Nephron progenitor cell (in vitro differentiated cells): ENCODE measurements around the gene SFXN5.

ENCODE experiments used
- DNase-seq: peaks from one replicate; pipeline ENCODE4 v3.0.0; 2021
- H3K27ac Mint-ChIP-seq: 2 replicates; pipeline ENCODE4 v1.8.0; 2021; ENCODE audit warnings: mild to moderate bottlenecking, moderate library complexity, mixed read lengths
- H3K27me3 Mint-ChIP-seq: 2 replicates; pipeline ENCODE4 v1.8.0; 2021; ENCODE audit warnings: mild to moderate bottlenecking, low read depth, mixed read lengths; ENCODE audit not compliant: poor library complexity
- H3K36me3 Mint-ChIP-seq: 2 replicates; pipeline ENCODE4 v1.8.0; 2021; ENCODE audit warnings: low read depth, mixed read lengths
- H3K4me1 Mint-ChIP-seq: 2 replicates; pipeline ENCODE4 v1.8.0; 2021; ENCODE audit warnings: mixed read lengths
- H3K4me3 Mint-ChIP-seq: 2 replicates; pipeline ENCODE4 v1.8.0; 2021; ENCODE audit warnings: mild to moderate bottlenecking, moderate library complexity, mixed read lengths
- H3K9me3 Mint-ChIP-seq: 2 replicates; pipeline ENCODE4 v1.8.0; 2021; ENCODE audit warnings: mild to moderate bottlenecking, moderate library complexity, mixed read lengths
- TF ChIP-seq, protein P1 (sequence below): fragments of 200-600 bp; sonication (generic); IDR thresholded peaks from 2 replicates; pipeline ENCODE4 v1.5.0; 2021; ENCODE audit warnings: antibody characterized with exemption

Gene SFXN5

DNA sequence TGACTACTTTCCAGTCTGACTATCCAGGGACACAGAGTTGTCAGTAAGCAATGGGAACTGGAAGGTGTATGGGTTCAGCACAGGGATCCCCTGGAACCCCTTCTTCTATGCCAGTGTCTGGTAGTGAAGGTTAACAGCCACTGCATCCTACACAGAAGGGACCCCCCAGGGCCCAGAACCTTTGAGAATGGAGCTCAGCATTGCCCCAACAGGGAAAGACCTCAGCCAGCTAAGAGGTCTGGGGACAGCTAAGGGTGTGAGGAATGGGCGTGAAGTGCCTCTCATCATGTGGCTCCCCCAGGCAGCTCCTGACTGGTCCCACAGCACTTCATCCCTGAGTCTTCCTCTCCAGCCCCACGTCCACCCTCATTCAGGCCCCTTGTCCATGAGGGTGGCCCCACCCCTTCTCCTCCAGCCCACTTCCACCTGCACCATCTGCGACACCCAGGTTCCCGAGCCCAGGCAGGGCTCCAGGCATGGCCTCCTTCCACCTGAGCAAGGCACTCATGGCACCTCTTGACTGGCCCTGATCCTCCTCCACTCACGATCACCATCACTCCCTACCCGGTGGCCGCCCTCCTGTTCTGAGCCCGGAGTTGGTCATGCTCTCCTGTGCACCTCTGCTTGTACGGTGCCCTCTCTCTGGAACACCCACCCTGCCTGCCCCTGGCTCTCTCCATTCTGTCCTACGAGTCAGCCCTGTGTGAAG lies 77.1 kb downstream of the SFXN5 start:
- Mint-ChIP-seq H3K4me3 (no peak overlapping the region), H3K36me3 (no peaks in the 10 kb centered on the region), H3K27me3 (peaks cover 2% of the 10 kb centered on the region), H3K4me1 (peaks cover 17% of the 10 kb centered on the region), H3K9me3 (no peaks in the 10 kb centered on the region), H3K27ac (no peak overlapping the region)
- no peak for DNase-seq
- TF ChIP-seq, protein P1, sequence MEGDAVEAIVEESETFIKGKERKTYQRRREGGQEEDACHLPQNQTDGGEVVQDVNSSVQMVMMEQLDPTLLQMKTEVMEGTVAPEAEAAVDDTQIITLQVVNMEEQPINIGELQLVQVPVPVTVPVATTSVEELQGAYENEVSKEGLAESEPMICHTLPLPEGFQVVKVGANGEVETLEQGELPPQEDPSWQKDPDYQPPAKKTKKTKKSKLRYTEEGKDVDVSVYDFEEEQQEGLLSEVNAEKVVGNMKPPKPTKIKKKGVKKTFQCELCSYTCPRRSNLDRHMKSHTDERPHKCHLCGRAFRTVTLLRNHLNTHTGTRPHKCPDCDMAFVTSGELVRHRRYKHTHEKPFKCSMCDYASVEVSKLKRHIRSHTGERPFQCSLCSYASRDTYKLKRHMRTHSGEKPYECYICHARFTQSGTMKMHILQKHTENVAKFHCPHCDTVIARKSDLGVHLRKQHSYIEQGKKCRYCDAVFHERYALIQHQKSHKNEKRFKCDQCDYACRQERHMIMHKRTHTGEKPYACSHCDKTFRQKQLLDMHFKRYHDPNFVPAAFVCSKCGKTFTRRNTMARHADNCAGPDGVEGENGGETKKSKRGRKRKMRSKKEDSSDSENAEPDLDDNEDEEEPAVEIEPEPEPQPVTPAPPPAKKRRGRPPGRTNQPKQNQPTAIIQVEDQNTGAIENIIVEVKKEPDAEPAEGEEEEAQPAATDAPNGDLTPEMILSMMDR = no peak

DNA sequence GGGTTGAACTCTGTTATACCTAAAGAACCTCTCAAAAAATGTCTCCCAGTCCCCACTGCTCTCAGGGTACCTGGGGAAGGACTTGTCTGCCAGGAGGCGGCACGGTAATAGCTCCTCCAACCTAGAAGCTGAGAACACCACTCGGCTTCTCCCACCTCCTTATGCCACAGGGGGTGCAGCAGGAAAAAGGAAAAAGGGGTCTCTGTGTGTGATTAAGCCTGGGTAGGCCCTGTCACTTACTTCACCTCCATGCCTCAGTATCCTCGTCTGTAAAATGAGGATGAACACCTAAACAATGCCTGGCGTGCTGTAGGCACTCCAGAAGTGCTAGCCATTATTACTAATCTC lies 77.6 kb downstream of the SFXN5 start:
- TF ChIP-seq, protein P1 = no peak
- H3K36me3 Mint-ChIP-seq = no peaks in the 10 kb centered on the region
- H3K27ac Mint-ChIP-seq = no peak overlapping the region
- H3K4me3 Mint-ChIP-seq = no peak overlapping the region
- no peaks in the 10 kb centered on the region for H3K9me3 Mint-ChIP-seq
- no peak for DNase-seq
- H3K4me1 Mint-ChIP-seq = peaks cover 16% of the 10 kb centered on the region
- peaks cover 4% of the 10 kb centered on the region for H3K27me3 Mint-ChIP-seq

DNA sequence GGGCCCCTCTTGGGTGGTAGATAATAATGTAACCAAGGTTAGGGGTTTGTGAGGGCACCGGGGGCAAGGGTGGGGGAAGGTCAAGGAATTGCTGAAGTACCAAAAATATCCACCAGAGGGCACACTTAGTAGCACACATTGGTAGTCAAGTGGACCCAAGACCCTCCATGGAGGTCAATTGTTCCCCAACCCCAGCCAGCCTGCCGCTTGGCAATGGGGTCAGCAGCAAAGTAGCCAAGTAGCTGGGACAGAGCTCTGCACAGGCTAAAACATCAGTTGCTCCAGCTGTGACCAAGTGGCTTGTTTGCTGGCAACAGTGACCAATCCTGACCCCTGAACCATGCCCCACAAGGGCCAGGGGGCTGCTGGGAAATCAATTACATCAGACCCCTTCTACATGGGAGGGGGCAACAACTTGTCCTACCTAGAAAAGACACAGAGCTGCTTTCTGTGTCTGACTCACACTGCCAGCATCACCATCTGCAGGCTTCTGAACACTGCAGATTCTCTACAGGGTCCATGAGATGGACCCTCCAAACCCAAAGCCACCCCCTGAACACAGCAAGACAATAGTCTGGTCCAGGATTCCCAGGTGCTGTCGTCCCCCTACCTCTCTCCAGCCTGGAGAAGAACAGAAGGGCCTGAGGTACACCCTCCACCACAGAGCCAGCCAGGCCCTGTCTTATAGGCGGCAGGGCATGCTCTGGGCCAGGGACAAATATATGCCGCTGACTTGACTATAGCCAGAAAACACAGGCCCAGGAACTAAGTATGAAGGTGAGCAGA lies 78.2 kb downstream of the SFXN5 start:
- DNase-seq = peak; percentile 59
- Mint-ChIP-seq H3K27ac (peak overlapping the region; percentile 32), H3K4me1 (peaks cover 15% of the 10 kb centered on the region), H3K4me3 (no peak overlapping the region), H3K36me3 (no peaks in the 10 kb centered on the region), H3K9me3 (no peaks in the 10 kb centered on the region), H3K27me3 (peaks cover 4% of the 10 kb centered on the region)
- TF ChIP-seq, protein P1 = peak; percentile 73

DNA sequence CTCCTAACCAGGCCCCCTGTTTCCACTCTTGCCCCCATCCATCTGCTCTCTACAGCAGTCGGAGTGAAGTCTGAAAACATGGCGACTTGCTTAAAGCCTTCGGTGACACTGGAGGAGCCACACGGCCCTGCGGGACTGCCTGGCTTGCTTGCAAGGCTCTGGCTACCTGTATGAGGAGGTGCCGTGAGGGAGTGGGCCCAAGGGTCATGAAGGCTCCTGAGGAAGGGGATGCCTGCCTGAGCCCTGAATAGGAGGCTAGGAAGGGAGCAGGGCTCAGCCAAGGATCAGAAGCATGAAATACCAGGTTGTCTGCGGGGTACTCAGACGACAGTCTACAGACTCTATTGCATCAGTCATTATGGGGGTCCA lies 78.8 kb downstream of the SFXN5 start:
- Mint-ChIP-seq H3K27ac (peak overlapping the region; percentile 32), H3K36me3 (no peaks in the 10 kb centered on the region), H3K9me3 (no peaks in the 10 kb centered on the region), H3K4me3 (no peak overlapping the region), H3K4me1 (peaks cover 15% of the 10 kb centered on the region), H3K27me3 (peaks cover 4% of the 10 kb centered on the region)
- DNase-seq = no peak
- TF ChIP-seq, protein P1 = no peak

DNA sequence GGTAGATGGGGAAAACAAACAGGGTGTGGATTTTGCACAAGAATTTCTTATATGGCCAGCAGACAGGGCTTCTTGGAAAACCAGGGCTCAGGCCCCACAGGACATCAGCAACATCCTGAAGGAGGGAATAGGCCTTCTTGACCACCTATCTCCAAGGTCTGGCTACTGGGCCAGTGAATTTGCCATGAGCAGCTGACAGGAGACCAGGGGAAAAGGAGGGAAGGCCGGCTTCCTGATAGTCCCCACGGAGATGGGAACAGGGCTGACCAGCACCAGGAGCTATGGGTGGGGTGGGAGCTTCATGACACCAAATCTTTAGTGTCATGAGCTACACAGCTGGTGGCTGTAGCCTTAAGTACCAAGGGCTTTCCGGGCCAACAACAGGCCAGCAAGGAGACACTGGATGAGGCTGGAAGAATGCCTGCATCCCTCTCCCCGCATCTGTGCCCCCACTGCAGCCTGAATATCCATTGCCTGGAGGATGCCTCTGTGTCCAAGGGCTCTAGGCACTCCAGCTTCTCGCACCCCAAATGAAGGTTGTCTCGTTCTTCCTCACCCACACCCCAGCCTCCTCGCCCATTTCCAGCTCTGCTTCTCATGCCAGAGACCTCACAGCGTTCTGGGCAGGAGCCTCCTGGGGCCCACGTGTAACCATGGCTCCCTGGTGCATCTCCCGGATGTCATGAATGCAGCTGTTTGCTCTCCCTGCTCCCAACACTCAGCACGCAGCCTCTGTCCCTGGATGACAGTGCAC lies 79.4 kb downstream of the SFXN5 start:
- DNase-seq = no peak
- no peaks in the 10 kb centered on the region for H3K36me3 Mint-ChIP-seq
- H3K4me3 Mint-ChIP-seq = no peak overlapping the region
- no peak overlapping the region for H3K27ac Mint-ChIP-seq
- peaks cover 15% of the 10 kb centered on the region for H3K4me1 Mint-ChIP-seq
- H3K9me3 Mint-ChIP-seq = no peaks in the 10 kb centered on the region
- TF ChIP-seq, protein P1 = no peak
- peaks cover 4% of the 10 kb centered on the region for H3K27me3 Mint-ChIP-seq
